Epidermal melanocyte (primary cell): ENCODE measurements around the gene SAXO2.
"Not testable (repeated sequence)": the region's sequence is repeated elsewhere in the genome, so short reads cannot be mapped to it uniquely, and the experiment has no call there.

ENCODE experiments used
- DNase-seq: peaks from one replicate; pipeline ENCODE4 v3.0.0; 2011; ENCODE audit warnings: low spot score; ENCODE audit not compliant: insufficient read length

SAXO2 gene

DNA sequence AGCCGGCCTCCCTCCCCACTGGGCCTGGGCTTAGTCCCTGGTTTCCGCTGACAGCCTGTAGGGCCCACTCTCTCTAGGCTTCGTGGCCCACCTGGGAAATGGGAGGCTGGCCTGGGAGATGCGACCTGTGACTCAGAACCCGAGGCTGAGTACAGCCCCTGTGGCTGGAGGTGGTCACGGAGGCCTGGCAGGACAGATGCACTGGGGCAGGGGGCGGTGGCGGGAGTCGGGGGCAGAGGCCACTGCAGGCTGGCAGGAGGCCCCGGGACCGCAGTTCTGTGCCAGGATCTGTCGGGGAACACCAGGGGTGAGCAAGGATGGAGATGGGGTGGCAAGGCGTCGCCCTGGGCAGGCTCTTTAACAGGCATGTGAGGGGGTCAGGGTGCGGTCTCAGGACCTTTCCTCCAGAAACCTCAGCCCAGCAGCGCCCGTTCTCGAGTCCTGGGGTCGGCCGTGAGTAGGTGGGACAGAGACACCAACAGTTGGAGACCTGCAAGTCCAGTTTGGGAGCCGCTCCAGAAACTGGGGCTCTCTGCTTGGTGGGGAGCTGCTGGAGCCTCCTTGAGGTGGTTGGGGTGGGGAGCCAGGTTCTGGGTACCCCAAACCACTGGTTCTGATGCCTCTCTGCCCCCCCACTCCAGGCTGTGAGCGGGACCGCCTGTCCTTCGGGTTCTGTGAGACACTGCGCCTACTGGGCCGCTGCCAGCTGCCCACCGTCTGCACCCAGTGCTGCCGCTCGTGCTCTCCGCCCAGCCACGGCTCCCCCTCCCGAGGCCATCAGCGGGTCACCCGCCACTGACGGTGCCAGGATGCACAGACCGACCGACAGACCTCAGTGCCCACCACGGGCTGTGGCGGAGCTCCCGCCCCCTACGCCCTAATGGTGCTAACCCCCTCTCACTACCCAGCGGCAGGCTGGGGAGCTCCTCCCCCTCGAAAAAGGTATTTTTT, 71.3 kb downstream of the SAXO2 start:
- not testable (repeated sequence) for DNase-seq
